IMR-90 (cell line): ENCODE data around the gene SLC12A1. TPM values are rescaled to one million over a fixed set of nuclear protein-coding genes. Genes with fewer than 3 reads are reported as not detected.

ENCODE experiments used
- ATAC-seq: fragments of 200-7000 bp; cut with Tn5 transposase; 2 replicates; pipeline ENCODE4 v1.9.1; 2020; ENCODE audit warnings: low read depth, mild to moderate bottlenecking, moderate library complexity
- BruUV-seq: library from RNA; stranded (reverse); fragments of 400-500 nt; replicated peaks from 2 replicates; lab custom pipeline; 2021; lab: Mats Ljungman, UMichigan
- CTCF ChIA-PET: fragments of 300-600 bp; formaldehyde crosslinking; extraction: SDS; loops from one replicate; lab custom pipeline; 2021; ENCODE audit warnings: antibody characterized with exemption; lab: Yijun Ruan, JAX
- POLR2A ChIA-PET: fragments of 300-600 bp; sonication (Branson Sonifier 250); formaldehyde crosslinking; loops from one replicate; lab custom pipeline; 2022; ENCODE audit warnings: antibody characterized with exemption; ENCODE audit not compliant: unreplicated experiment; lab: Charles Lee
- DNase-seq: peaks from one replicate; pipeline ENCODE4 v3.0.0; 2013
- H2AFZ ChIP-seq: replicated peaks from 2 replicates; pipeline ENCODE3; 2013; ENCODE audit warnings: low read length, mild to moderate bottlenecking; ENCODE audit not compliant: poor library complexity
- H2AK5ac ChIP-seq: 2 replicates; pipeline ENCODE4 v1.6.1; 2013; ENCODE audit warnings: low read depth, low read length, inconsistent platforms
- H2AK9ac ChIP-seq: replicated peaks from 2 replicates; pipeline ENCODE3; 2013; ENCODE audit warnings: mild to moderate bottlenecking, low read depth, low read length, moderate library complexity; ENCODE audit not compliant: poor library complexity
- H2BK120ac ChIP-seq: 2 replicates; pipeline ENCODE4 v1.6.1; 2013; ENCODE audit warnings: low read depth, low read length, inconsistent platforms
- H2BK15ac ChIP-seq: 3 replicates; pipeline ENCODE4 v1.6.1; 2013; ENCODE audit warnings: low read depth, low read length, inconsistent platforms
- H2BK20ac ChIP-seq: 2 replicates; pipeline ENCODE4 v1.6.1; 2013; ENCODE audit warnings: low read depth, mild to moderate bottlenecking, inconsistent platforms, low read length, moderate library complexity
- H2BK5ac ChIP-seq: 2 replicates; pipeline ENCODE4 v1.6.1; 2013; ENCODE audit warnings: mild to moderate bottlenecking, low read depth, low read length, inconsistent platforms; ENCODE audit not compliant: poor library complexity, severe bottlenecking
- H3K14ac ChIP-seq: replicated peaks from 2 replicates; pipeline ENCODE4 v1.6.1; 2013; ENCODE audit warnings: low read depth, low read length, inconsistent platforms
- H3K18ac ChIP-seq: 2 replicates; pipeline ENCODE4 v1.6.1; 2013; ENCODE audit warnings: low read depth, low read length, control low read depth
- H3K23ac ChIP-seq: 2 replicates; pipeline ENCODE4 v1.6.1; 2013; ENCODE audit warnings: low read depth, low read length, inconsistent platforms
- H3K27ac ChIP-seq: 2 replicates; pipeline ENCODE4 v1.5.1; 2013; ENCODE audit warnings: mild to moderate bottlenecking, control low read depth, low read length; ENCODE audit not compliant: insufficient read depth
- H3K27me3 ChIP-seq: 2 replicates; pipeline ENCODE4 v1.6.1; 2013; ENCODE audit warnings: low read length; ENCODE audit not compliant: control insufficient read depth, insufficient read depth
- H3K36me3 ChIP-seq: 2 replicates; pipeline ENCODE4 v1.6.1; 2013; ENCODE audit warnings: low read length, mixed read lengths; ENCODE audit not compliant: control insufficient read depth, insufficient read depth
- H3K4ac ChIP-seq: 2 replicates; pipeline ENCODE4 v1.6.1; 2013; ENCODE audit warnings: low read depth, low read length, inconsistent platforms
- H3K4me1 ChIP-seq: 2 replicates; pipeline ENCODE4 v1.6.1; 2013; ENCODE audit warnings: low read length, mixed read lengths; ENCODE audit not compliant: control insufficient read depth, insufficient read depth
- H3K4me2 ChIP-seq: 2 replicates; pipeline ENCODE4 v1.6.1; 2013; ENCODE audit warnings: low read depth, mild to moderate bottlenecking, control low read depth, low read length, moderate library complexity
- H3K4me3 ChIP-seq: 2 replicates; pipeline ENCODE4 v1.5.1; 2013; ENCODE audit warnings: low read depth, mild to moderate bottlenecking, control low read depth, low read length, moderate library complexity; ENCODE audit not compliant: insufficient read depth
- H3K56ac ChIP-seq: 2 replicates; pipeline ENCODE4 v1.6.1; 2013; ENCODE audit warnings: low read length, inconsistent platforms; ENCODE audit not compliant: insufficient read depth; ENCODE audit errors: extremely low read depth
- H3K79me1 ChIP-seq, 2 experiments: 2 replicates each; pipeline ENCODE4 v1.6.1; 2013; ENCODE audit warnings: low read length in 2 of 2, inconsistent platforms in 1 of 2, low read depth in 1 of 2
- H3K9ac ChIP-seq: 2 replicates; pipeline ENCODE4 v1.6.1; 2013; ENCODE audit warnings: low read depth, low read length, control low read depth
- H3K9me1 ChIP-seq: 2 replicates; pipeline ENCODE4 v1.6.1; 2013; ENCODE audit warnings: low read length, inconsistent platforms; ENCODE audit not compliant: insufficient read depth
- H3K9me3 ChIP-seq: 2 replicates; pipeline ENCODE4 v1.6.1; 2013; ENCODE audit warnings: low read length; ENCODE audit not compliant: control insufficient read depth, insufficient read depth
- H4K20me1 ChIP-seq: 2 replicates; pipeline ENCODE4 v1.6.1; 2013; ENCODE audit warnings: low read length, inconsistent platforms; ENCODE audit not compliant: insufficient read depth
- H4K5ac ChIP-seq: 2 replicates; pipeline ENCODE4 v1.6.1; 2013; ENCODE audit warnings: mild to moderate bottlenecking, low read depth, low read length, control low read depth
- H4K8ac ChIP-seq, 2 experiments: 2 replicates each; pipeline ENCODE4 v1.6.1; 2013; ENCODE audit warnings: low read depth in 2 of 2, low read length in 2 of 2, control low read depth in 1 of 2, inconsistent platforms in 1 of 2
- H4K91ac ChIP-seq: 2 replicates; pipeline ENCODE4 v1.6.1; 2013; ENCODE audit warnings: low read depth, low read length, inconsistent platforms; ENCODE audit not compliant: insufficient read depth
- MAFK ChIP-seq: IDR thresholded peaks from 2 replicates; pipeline ENCODE4 v1.6.1; 2012; ENCODE audit warnings: low read depth, low read length, improper control_type of control experiment
- MAZ ChIP-seq: IDR thresholded peaks from 2 replicates; pipeline ENCODE4 v1.6.1; 2012; ENCODE audit warnings: low read depth, mild to moderate bottlenecking, low read length, improper control_type of control experiment, moderate library complexity, borderline replicate concordance
- POLR2A ChIP-seq: IDR thresholded peaks from 2 replicates; pipeline ENCODE4 v1.6.1; 2012; ENCODE audit warnings: mild to moderate bottlenecking, low read depth, low read length
- WGBS, 2 experiments: methylation state at CpG; one replicate each; pipeline versions ENCODE4 v1.1.5 to v1.1.7; 2013; ENCODE audit warnings: missing lambda C conversion rate in 2 of 2; ENCODE audit not compliant: insufficient read length in 1 of 2; ENCODE audit errors: extremely low coverage in 2 of 2; 5-methylcytosine and 5-hydroxymethylcytosine counted together
- dilution Hi-C: fragments of 300-500 bp; cut with HindIII; formaldehyde crosslinking; loops from one replicate; pipeline ENCODE4 v1.14.3; 2018; ENCODE audit warnings: low sequenced_read_pairs; ENCODE audit not compliant: unreplicated experiment
- in situ Hi-C: fragments of 300-500 bp; cut with MboI; formaldehyde crosslinking; loops from 3 replicates; pipeline ENCODE4 v1.14.3; 2019; ENCODE audit warnings: low sequenced_read_pairs, inconsistent platforms, mixed read lengths
- intact Hi-C: fragments of 100-400 bp; cut with micrococcal nuclease; formaldehyde crosslinking; loops from 2 replicates; pipeline ENCODE4 v1.10.0; 2022
- polyA plus RNA-seq, 3 experiments: library from polyadenylated mRNA; depleted of rRNA; stranded (reverse); fragments of >200 nt; gene quantifications; 2 replicates each; pipeline ENCODE4 v1.2.3, GENCODE V29; 2012; ENCODE audit warnings: low replicate concordance in 1 of 3
- total RNA-seq: library from RNA; depleted of rRNA; stranded (reverse); fragments of >200 nt; gene quantifications from 2 replicates; pipeline ENCODE4 v1.2.3, GENCODE V29; 2012
- TF ChIP-seq, protein P1 (sequence below): fragments of 150-350 bp; IDR thresholded peaks from 2 replicates; pipeline ENCODE4 v1.6.1; 2017; ENCODE audit warnings: mild to moderate bottlenecking, antibody characterized with exemption, low read length, low read depth

The SLC12A1 gene
- total and polyA plus RNA-seq, 2 of the 4 experiments (the other 2 are of a cell fraction): not detected

DNA sequence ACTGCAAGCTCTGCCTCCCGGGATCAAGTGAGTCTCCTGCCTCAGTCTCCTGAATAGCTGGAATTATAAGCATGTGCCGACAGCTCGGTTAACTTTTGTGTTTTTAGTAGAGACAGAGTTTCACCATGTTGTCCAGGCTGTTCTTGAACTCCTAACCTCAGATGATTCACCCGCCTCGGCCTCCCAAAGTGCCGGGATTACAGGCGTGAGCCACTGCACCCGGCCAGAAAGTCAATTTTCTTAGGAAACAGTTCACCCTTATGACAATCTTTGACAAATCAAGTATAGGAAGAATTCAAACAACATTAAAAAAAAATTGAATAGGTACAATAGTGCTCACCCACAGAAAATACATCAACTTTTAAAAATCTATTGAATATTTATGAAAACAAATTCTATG lies 101.5 kb downstream of the SLC12A1 start:
- Histone ChIP-seq H2BK15ac (no peak overlapping the region), H3K4me2 (no peak overlapping the region), H2BK20ac (no peak overlapping the region), H3K4me1 (no peaks in the 10 kb centered on the region), H2AK5ac (no peak overlapping the region), H4K5ac (no peak overlapping the region), H3K14ac (no peak overlapping the region), H3K9ac (no peak overlapping the region), H3K36me3 (no peaks in the 10 kb centered on the region), H2AK9ac (no peak overlapping the region), H3K56ac (no peak overlapping the region), H3K27me3 (peaks cover 14% of the 10 kb centered on the region), H3K27ac (no peak overlapping the region), H4K20me1 (no peaks in the 10 kb centered on the region), H3K23ac (no peak overlapping the region), H3K9me1 (no peaks in the 10 kb centered on the region), H2BK120ac (no peak overlapping the region), H3K4ac (no peak overlapping the region), H3K9me3 (no peaks in the 10 kb centered on the region), H3K79me1 (no peaks in the 10 kb centered on the region), H3K4me3 (no peak overlapping the region), H2AFZ (no peak overlapping the region), H2BK5ac (no peak overlapping the region), H4K91ac (no peak overlapping the region), H4K8ac (no peak overlapping the region), H3K18ac (no peak overlapping the region)
- BruUV-seq: no TSS peak
- dilution Hi-C loops: no loop called here
- DNase-seq (no peak), ATAC-seq (no peak)
- POLR2A ChIA-PET: no interaction called here
- CTCF ChIA-PET: no interaction called here
- WGBS, 2 experiments: 100% methylated on average over 1 of the region's 8 CpGs; no CpG with 5 or more reads in 1 of the 2 experiments
- intact Hi-C loops: no loop called here
- TF ChIP-seq MAFK: no peak
- TF ChIP-seq, protein P1, sequence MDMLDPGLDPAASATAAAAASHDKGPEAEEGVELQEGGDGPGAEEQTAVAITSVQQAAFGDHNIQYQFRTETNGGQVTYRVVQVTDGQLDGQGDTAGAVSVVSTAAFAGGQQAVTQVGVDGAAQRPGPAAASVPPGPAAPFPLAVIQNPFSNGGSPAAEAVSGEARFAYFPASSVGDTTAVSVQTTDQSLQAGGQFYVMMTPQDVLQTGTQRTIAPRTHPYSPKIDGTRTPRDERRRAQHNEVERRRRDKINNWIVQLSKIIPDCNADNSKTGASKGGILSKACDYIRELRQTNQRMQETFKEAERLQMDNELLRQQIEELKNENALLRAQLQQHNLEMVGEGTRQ: no peak
- no peak for TF ChIP-seq POLR2A
- TF ChIP-seq MAZ: no peak
- in situ Hi-C loops: no loop called here
